ENCODE data around the gene FOXP1. TPM values are rescaled to one million over a fixed set of nuclear protein-coding genes. Genes with fewer than 3 reads are reported as not detected.

Gene FOXP1
- total RNA-seq, 1 experiment from 2014 or later = 58.4 TPM

DNA sequence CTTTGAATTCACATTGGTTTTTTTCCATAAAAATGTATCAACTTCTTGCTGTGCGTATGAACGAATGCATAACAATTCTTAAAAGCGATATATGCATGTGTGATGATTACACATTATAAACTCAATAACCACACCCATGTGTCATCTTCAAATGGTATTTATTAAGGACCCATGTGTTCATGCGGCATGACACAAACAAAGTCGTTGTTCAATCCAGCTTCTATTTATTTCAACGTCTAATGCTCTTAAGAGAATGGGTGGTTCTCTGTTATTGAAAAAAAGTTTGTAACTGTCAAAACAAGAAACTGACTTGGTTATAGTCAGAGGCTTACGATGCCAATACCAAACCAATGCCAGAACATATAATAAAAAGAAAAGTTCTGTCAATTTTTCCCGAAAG, 195.9 kb downstream of the FOXP1 start:
- BruUV-seq (replicated peaks) = no TSS peak
- H3K27me3 ChIP-seq (replicated peaks; ENCODE audit: insufficient read depth, low read depth, low read length, poor library complexity) = no peaks in the 10 kb centered on the region
- no peak overlapping the region for H3K27ac ChIP-seq (ENCODE audit: low read depth, low read length, poor library complexity, severe bottlenecking)
- TF ChIP-seq EZH2 (IDR thresholded peaks at IDR 0.05; ENCODE audit: borderline replicate concordance, low read depth, low read length, poor library complexity, severe bottlenecking) (no peak), CTCF (conservative IDR thresholded peaks at IDR 0.05; ENCODE audit: low read depth, low read length) (no peak)
- H3K36me3 ChIP-seq (ENCODE audit: insufficient read depth, low read length, poor library complexity, severe bottlenecking) = no peaks in the 10 kb centered on the region
- no peaks in the 10 kb centered on the region for H3K9me3 ChIP-seq (ENCODE audit: low read depth, low read length, poor library complexity, severe bottlenecking)
- ChIA-PET POLR2A (ENCODE audit: low non-redundant PET) (no interaction called here), CTCF (no interaction called here)
- no peak for DNase-seq (ENCODE audit: low spot score)
- intact Hi-C loops (cut with micrococcal nuclease; ENCODE audit: unreplicated experiment) = no loop called here
- peaks cover 8% of the 10 kb centered on the region for H3K4me1 ChIP-seq (ENCODE audit: insufficient read depth, low read length, poor library complexity, severe bottlenecking)
- H3K4me3 ChIP-seq (ENCODE audit: low read depth, low read length, poor library complexity, severe bottlenecking) = no peak overlapping the region

GRCh38 chr3:71384837-71385716, 198.5 kb downstream of the FOXP1 start:
- TF ChIP-seq CTCF (conservative IDR thresholded peaks at IDR 0.05; ENCODE audit: low read depth, low read length) = no peak
- no peak for TF ChIP-seq EZH2 (IDR thresholded peaks at IDR 0.05; ENCODE audit: borderline replicate concordance, low read depth, low read length, poor library complexity, severe bottlenecking)
- Histone ChIP-seq H3K9me3 (ENCODE audit: low read depth, low read length, poor library complexity, severe bottlenecking) (no peaks in the 10 kb centered on the region), H3K27me3 (replicated peaks; ENCODE audit: insufficient read depth, low read depth, low read length, poor library complexity) (no peaks in the 10 kb centered on the region), H3K27ac (ENCODE audit: low read depth, low read length, poor library complexity, severe bottlenecking) (no peak overlapping the region), H3K36me3 (ENCODE audit: insufficient read depth, low read length, poor library complexity, severe bottlenecking) (no peaks in the 10 kb centered on the region), H3K4me1 (ENCODE audit: insufficient read depth, low read length, poor library complexity, severe bottlenecking) (peaks cover 3% of the 10 kb centered on the region), H3K4me3 (ENCODE audit: low read depth, low read length, poor library complexity, severe bottlenecking) (no peak overlapping the region)
- CTCF ChIA-PET = no interaction called here
- no TSS peak for BruUV-seq (replicated peaks)
- no peak for DNase-seq (ENCODE audit: low spot score)
- intact Hi-C loops (cut with micrococcal nuclease; ENCODE audit: unreplicated experiment) = no loop called here
- POLR2A ChIA-PET (ENCODE audit: low non-redundant PET) = no interaction called here

DNA sequence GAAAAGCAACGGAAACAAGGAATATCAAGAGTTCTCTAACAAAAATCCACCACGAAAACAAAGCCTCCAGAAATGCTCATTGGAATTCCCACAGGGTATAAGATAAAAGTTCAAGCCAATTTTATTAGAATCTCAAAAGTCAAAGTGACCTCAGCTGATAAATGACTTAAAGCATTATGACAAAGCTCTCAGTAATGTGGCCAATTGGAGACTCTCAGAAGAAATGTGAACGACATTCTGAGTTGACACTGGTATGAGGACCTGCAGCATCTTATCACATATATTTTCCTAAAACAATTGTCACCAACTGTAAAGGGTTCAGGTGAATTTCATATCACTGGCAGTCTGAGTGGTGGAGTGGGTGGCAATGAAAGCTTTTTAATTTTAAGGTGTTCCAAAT, 199.1 kb downstream of the FOXP1 start:
- no peaks in the 10 kb centered on the region for H3K36me3 ChIP-seq (ENCODE audit: insufficient read depth, low read length, poor library complexity, severe bottlenecking)
- ChIA-PET POLR2A (ENCODE audit: low non-redundant PET) (no interaction called here), CTCF (no interaction called here)
- TF ChIP-seq EZH2 (IDR thresholded peaks at IDR 0.05; ENCODE audit: borderline replicate concordance, low read depth, low read length, poor library complexity, severe bottlenecking) (no peak), CTCF (conservative IDR thresholded peaks at IDR 0.05; ENCODE audit: low read depth, low read length) (no peak)
- H3K4me3 ChIP-seq (ENCODE audit: low read depth, low read length, poor library complexity, severe bottlenecking) = no peak overlapping the region
- no peaks in the 10 kb centered on the region for H3K27me3 ChIP-seq (replicated peaks; ENCODE audit: insufficient read depth, low read depth, low read length, poor library complexity)
- intact Hi-C loops (cut with micrococcal nuclease; ENCODE audit: unreplicated experiment) = no loop called here
- no peak overlapping the region for H3K27ac ChIP-seq (ENCODE audit: low read depth, low read length, poor library complexity, severe bottlenecking)
- BruUV-seq (replicated peaks) = no TSS peak
- no peaks in the 10 kb centered on the region for H3K4me1 ChIP-seq (ENCODE audit: insufficient read depth, low read length, poor library complexity, severe bottlenecking)
- no peaks in the 10 kb centered on the region for H3K9me3 ChIP-seq (ENCODE audit: low read depth, low read length, poor library complexity, severe bottlenecking)
- no peak for DNase-seq (ENCODE audit: low spot score)
